PC-9 (cell line): ENCODE measurements around the gene ELK3. TPM values are rescaled to one million over a fixed set of nuclear protein-coding genes. Genes with fewer than 3 reads are reported as not detected.

Source experiments
- BruUV-seq: library from RNA; stranded (reverse); fragments of 400-500 nt; replicated peaks from 2 replicates; lab custom pipeline; 2021; lab: Mats Ljungman, UMichigan
- CTCF ChIA-PET: fragments of 300-600 bp; sonication (Branson Sonifier 250); formaldehyde crosslinking; loops from one replicate; lab custom pipeline; 2022; ENCODE audit warnings: antibody characterized with exemption; lab: Charles Lee
- POLR2A ChIA-PET: fragments of 300-600 bp; sonication (Branson Sonifier 250); formaldehyde crosslinking; loops from one replicate; lab custom pipeline; 2022; ENCODE audit warnings: antibody characterized with exemption; ENCODE audit not compliant: unreplicated experiment; lab: Charles Lee
- DNase-seq, 2 experiments: peaks; one replicate each; pipeline versions ENCODE4 v3.0.0 to v3.0.0-alpha.2; 2015 to 2022; ENCODE audit warnings: mixed read lengths in 1 of 2
- H2AFZ ChIP-seq: fragments of 200-600 bp; sonication (generic); 2 replicates; pipeline ENCODE4 v1.8.1; 2017; ENCODE audit warnings: antibody characterized with exemption
- H3F3A ChIP-seq: fragments of 200-600 bp; sonication (generic); 2 replicates; pipeline ENCODE4 v1.8.1; 2017; ENCODE audit warnings: antibody characterized with exemption, mild to moderate bottlenecking, low read depth; ENCODE audit not compliant: insufficient read depth
- H3K27ac ChIP-seq: fragments of 200-600 bp; sonication (generic); 2 replicates; pipeline ENCODE4 v1.6.1; 2016; ENCODE audit warnings: mixed run types
- H3K27me3 ChIP-seq: fragments of 200-600 bp; sonication (generic); 2 replicates; pipeline ENCODE4 v1.6.1; 2016; ENCODE audit warnings: low read depth, mixed run types; ENCODE audit not compliant: insufficient read depth
- H3K36me3 ChIP-seq: fragments of 200-600 bp; sonication (generic); 2 replicates; pipeline ENCODE4 v1.6.1; 2016; ENCODE audit warnings: low read depth, mixed run types
- H3K4me1 ChIP-seq: fragments of 200-600 bp; sonication (generic); replicated peaks from 2 replicates; pipeline ENCODE4 v1.6.1; 2016; ENCODE audit warnings: mixed run types; ENCODE audit not compliant: insufficient read depth
- H3K4me2 ChIP-seq: fragments of 200-600 bp; sonication (generic); 2 replicates; pipeline ENCODE4 v1.6.1; 2017; ENCODE audit warnings: mixed run types
- H3K4me3 ChIP-seq: fragments of 200-600 bp; sonication (generic); 2 replicates; pipeline ENCODE4 v1.6.1; 2016; ENCODE audit warnings: mixed run types
- H3K79me2 ChIP-seq: fragments of 200-600 bp; sonication (generic); 2 replicates; pipeline ENCODE4 v1.6.1; 2017; ENCODE audit warnings: low read depth, mixed run types
- H3K9me2 ChIP-seq: fragments of 200-600 bp; sonication (generic); 2 replicates; pipeline ENCODE4 v1.8.1; 2017; ENCODE audit warnings: mild to moderate bottlenecking; ENCODE audit not compliant: insufficient read depth
- H3K9me3 ChIP-seq: fragments of 200-600 bp; sonication (generic); 2 replicates; pipeline ENCODE4 v1.8.1; 2016; ENCODE audit warnings: low read depth; ENCODE audit not compliant: insufficient read depth
- H4K20me1 ChIP-seq: fragments of 200-600 bp; sonication (generic); 2 replicates; pipeline ENCODE4 v1.8.1; 2017; ENCODE audit not compliant: insufficient read depth
- EZH2 ChIP-seq: fragments of 200-600 bp; sonication (generic); IDR thresholded peaks from 2 replicates; pipeline ENCODE4 v1.8.0; 2017; ENCODE audit warnings: antibody characterized with exemption, low read depth
- intact Hi-C: fragments of 100-400 bp; cut with micrococcal nuclease; formaldehyde crosslinking; loops from one replicate; pipeline ENCODE4 v1.10.0; 2022; ENCODE audit not compliant: unreplicated experiment
- total RNA-seq: library from RNA; stranded (reverse); gene quantifications from 2 replicates; pipeline ENCODE4 v1.2.3, GENCODE V29; 2021
- TF ChIP-seq, protein P1 (sequence below): fragments of 200-600 bp; sonication (generic); conservative IDR thresholded peaks from 2 replicates; pipeline ENCODE4 v1.6.1; 2017; ENCODE audit warnings: mixed run types, antibody characterized with exemption, mild to moderate bottlenecking, moderate library complexity

The ELK3 gene
- total RNA-seq, 1 experiment from 2014 or later = 52.3 TPM

DNA sequence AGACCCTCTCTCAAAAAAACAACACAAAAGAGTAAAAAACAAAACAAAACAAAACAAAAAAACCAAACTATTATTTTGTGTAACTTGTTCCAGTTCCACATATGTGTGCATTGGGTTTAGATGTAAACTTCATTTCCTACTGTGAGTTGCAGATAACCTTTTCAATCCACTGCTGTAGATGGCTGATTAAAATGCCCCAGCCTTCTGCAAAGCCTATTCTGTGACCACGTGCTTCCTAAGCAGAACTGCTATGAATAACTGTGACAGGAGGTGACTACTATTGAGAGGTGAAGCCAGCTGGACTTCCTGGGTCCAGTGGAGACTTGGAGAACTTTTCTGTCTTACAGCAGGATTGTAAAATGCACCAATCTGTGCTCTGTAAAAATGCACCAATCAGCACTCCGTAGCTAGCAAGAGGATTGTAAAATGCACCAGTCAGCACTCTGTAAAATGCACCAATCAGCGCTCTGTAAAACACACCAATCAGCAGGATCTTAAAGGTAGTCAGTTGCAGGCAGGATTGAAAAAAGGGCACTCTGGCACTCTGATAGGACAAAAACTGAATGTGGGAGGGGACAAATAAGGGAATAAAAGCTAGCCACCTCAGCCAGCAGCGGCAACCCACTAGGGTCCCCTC, 10.3 kb upstream of the ELK3 start:
- H3K4me1 ChIP-seq = no peaks in the 10 kb centered on the region
- H3K36me3 ChIP-seq = no peaks in the 10 kb centered on the region
- no peak overlapping the region for H3K4me3 ChIP-seq
- no peaks in the 10 kb centered on the region for H3K27me3 ChIP-seq
- intact Hi-C loops = no loop called here
- ChIA-PET POLR2A (interaction anchor here (0.6 kb wide), 1 partner anchor 15 kb away, joined by 3 read pairs; no protein-coding TSS in a partner anchor), CTCF (no interaction called here)
- no peak overlapping the region for H3K27ac ChIP-seq
- no TSS peak for BruUV-seq
- no peaks in the 10 kb centered on the region for H3K9me2 ChIP-seq
- no peaks in the 10 kb centered on the region for H3F3A ChIP-seq
- no peak for TF ChIP-seq EZH2
- TF ChIP-seq, protein P1, sequence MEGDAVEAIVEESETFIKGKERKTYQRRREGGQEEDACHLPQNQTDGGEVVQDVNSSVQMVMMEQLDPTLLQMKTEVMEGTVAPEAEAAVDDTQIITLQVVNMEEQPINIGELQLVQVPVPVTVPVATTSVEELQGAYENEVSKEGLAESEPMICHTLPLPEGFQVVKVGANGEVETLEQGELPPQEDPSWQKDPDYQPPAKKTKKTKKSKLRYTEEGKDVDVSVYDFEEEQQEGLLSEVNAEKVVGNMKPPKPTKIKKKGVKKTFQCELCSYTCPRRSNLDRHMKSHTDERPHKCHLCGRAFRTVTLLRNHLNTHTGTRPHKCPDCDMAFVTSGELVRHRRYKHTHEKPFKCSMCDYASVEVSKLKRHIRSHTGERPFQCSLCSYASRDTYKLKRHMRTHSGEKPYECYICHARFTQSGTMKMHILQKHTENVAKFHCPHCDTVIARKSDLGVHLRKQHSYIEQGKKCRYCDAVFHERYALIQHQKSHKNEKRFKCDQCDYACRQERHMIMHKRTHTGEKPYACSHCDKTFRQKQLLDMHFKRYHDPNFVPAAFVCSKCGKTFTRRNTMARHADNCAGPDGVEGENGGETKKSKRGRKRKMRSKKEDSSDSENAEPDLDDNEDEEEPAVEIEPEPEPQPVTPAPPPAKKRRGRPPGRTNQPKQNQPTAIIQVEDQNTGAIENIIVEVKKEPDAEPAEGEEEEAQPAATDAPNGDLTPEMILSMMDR = no peak
- no peak overlapping the region for H2AFZ ChIP-seq
- H3K9me3 ChIP-seq = no peaks in the 10 kb centered on the region
- H3K79me2 ChIP-seq = no peaks in the 10 kb centered on the region
- no peak for DNase-seq
- H4K20me1 ChIP-seq = no peaks in the 10 kb centered on the region
- no peak overlapping the region for H3K4me2 ChIP-seq

DNA sequence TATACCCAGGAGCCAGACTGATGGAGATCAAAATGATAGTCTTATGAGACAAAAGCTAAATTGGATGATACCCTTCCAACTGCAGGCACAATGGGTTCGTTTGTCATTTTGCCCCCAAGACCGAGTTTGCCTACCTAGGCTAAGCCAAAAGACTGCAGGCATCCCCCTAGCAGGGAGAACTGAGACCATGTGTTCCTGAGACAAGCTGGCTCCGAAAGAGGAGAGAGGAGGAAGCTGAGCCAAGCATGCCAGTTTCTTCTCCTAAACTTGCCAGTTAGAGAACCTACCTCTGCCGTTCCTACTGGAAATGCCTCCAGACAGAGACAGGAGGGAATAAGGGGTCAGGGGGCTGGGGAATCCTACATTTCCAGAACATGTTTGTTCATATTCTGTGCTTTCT, 8.3 kb upstream of the ELK3 start:
- Histone ChIP-seq H3K4me2 (no peak overlapping the region), H3K36me3 (no peaks in the 10 kb centered on the region), H3K4me1 (no peaks in the 10 kb centered on the region), H3K27me3 (no peaks in the 10 kb centered on the region), H2AFZ (no peak overlapping the region), H3K4me3 (no peak overlapping the region), H3K9me2 (no peaks in the 10 kb centered on the region), H3K79me2 (no peaks in the 10 kb centered on the region), H3K9me3 (no peaks in the 10 kb centered on the region), H3F3A (no peaks in the 10 kb centered on the region), H4K20me1 (no peaks in the 10 kb centered on the region), H3K27ac (no peak overlapping the region)
- BruUV-seq = no TSS peak
- intact Hi-C loops = no loop called here
- TF ChIP-seq, protein P1 = no peak
- no peak for TF ChIP-seq EZH2
- POLR2A ChIA-PET = no interaction called here
- no peak for DNase-seq
- CTCF ChIA-PET = no interaction called here

DNA sequence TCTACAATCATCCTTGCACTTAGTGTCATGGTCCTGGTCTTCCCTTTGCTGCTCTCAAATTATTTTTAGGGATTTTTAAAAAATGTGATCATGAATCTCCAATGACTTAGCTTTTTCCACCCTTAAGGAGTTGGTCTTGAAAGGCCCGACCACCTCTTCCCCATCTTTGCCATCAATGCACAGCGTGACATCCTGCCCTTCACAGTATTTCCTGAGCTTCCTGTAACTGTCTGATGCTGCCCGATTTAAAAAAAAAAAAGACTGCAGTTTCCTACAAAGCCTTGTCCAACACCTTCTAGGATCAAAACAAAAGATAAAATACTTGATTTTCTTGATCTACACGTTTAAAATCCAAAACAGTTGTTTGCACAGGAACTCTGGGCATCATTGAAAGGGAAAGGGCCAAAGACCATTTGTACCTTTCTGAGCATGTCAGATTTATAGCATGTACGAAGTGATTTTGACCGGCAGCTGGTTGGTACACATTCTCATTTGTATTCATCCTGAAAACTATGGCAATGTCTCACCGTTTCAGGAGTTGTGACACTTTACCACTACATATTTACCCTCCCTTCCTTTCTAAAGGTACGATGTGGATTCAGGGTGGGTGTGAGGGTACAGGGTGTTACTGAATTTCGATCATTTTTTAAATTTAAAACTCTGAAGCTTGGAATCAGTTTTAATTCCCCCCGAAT, 7.4 kb upstream of the ELK3 start:
- no peaks in the 10 kb centered on the region for H3K9me2 ChIP-seq
- no peaks in the 10 kb centered on the region for H3K9me3 ChIP-seq
- H3K36me3 ChIP-seq = no peaks in the 10 kb centered on the region
- H2AFZ ChIP-seq = no peak overlapping the region
- no peak overlapping the region for H3K4me2 ChIP-seq
- H3K4me1 ChIP-seq = no peaks in the 10 kb centered on the region
- ChIA-PET POLR2A (interaction anchor here (0.7 kb wide), 1 partner anchor 13 kb away, joined by 7 read pairs; no protein-coding TSS in a partner anchor), CTCF (interaction anchor here (0.6 kb wide), 1 partner anchor 28 kb away, joined by 13 read pairs; no protein-coding TSS in a partner anchor)
- no peak overlapping the region for H3K4me3 ChIP-seq
- H3K79me2 ChIP-seq = no peaks in the 10 kb centered on the region
- TF ChIP-seq, protein P1 = no peak
- no peak for TF ChIP-seq EZH2
- H4K20me1 ChIP-seq = no peaks in the 10 kb centered on the region
- H3K27ac ChIP-seq = no peak overlapping the region
- no TSS peak for BruUV-seq
- no peaks in the 10 kb centered on the region for H3F3A ChIP-seq
- no peak for DNase-seq
- H3K27me3 ChIP-seq = no peaks in the 10 kb centered on the region
- intact Hi-C loops = no loop called here
